ENCODE measurements around the gene MFF.

Gene MFF

GRCh38 chr2:227326783-227327182, 1.7 kb downstream of the MFF start:
- H3K4me2 ChIP-seq (ENCODE audit: low read length), result peak overlapping the region; percentile 95; the same call in 1 of the 2 replicates
- H2AFZ ChIP-seq (ENCODE audit: low read depth, low read length), result no peak overlapping the region
- peak overlapping the region; percentile 99; the same call in 1 of the 2 replicates for H3K4me3 ChIP-seq (ENCODE audit: low read length)
- peaks cover 9% of the 10 kb centered on the region for H3K4me1 ChIP-seq (ENCODE audit: low read length)
- TF ChIP-seq EZH2phosphoT487 (IDR thresholded peaks at IDR 0.05; ENCODE audit: low read depth) (no peak), CTCF (IDR thresholded peaks at IDR 0.05; ENCODE audit: low read depth, low read length) (no peak)
- no peaks in the 10 kb centered on the region for H3K27me3 ChIP-seq (ENCODE audit: low read depth, low read length)
- H3K27ac ChIP-seq (ENCODE audit: low read length), result no peak overlapping the region
- H3K36me3 ChIP-seq (replicated peaks; ENCODE audit: low read depth, low read length), result peaks cover 3% of the 10 kb centered on the region
- H4K20me1 ChIP-seq (ENCODE audit: insufficient read depth, low read length), result 0 out of 2 replicates have a peak, but pooled peaks cover 3% of the 10 kb centered on the region
- H3K9me3 ChIP-seq (ENCODE audit: insufficient read depth, low read length), result no peaks in the 10 kb centered on the region
- H3K9ac ChIP-seq (ENCODE audit: low read length), result no peak overlapping the region
- peaks cover 28% of the 10 kb centered on the region for H3K79me2 ChIP-seq (ENCODE audit: low read length)

GRCh38 chr2:227335713-227336112, 10.7 kb downstream of the MFF start:
- no peaks in the 10 kb centered on the region; the same call in 1 of the 2 replicates for H3K79me2 ChIP-seq (ENCODE audit: low read length)
- no peaks in the 10 kb centered on the region for H3K4me1 ChIP-seq (ENCODE audit: low read length)
- no peaks in the 10 kb centered on the region for H3K9me3 ChIP-seq (ENCODE audit: insufficient read depth, low read length)
- peaks cover 8% of the 10 kb centered on the region for H3K36me3 ChIP-seq (replicated peaks; ENCODE audit: low read depth, low read length)
- H3K27ac ChIP-seq (ENCODE audit: low read length), result no peak overlapping the region
- no peak overlapping the region for H2AFZ ChIP-seq (ENCODE audit: low read depth, low read length)
- no peak overlapping the region for H3K4me3 ChIP-seq (ENCODE audit: low read length)
- no peaks in the 10 kb centered on the region for H4K20me1 ChIP-seq (ENCODE audit: insufficient read depth, low read length)
- no peak overlapping the region for H3K4me2 ChIP-seq (ENCODE audit: low read length)
- TF ChIP-seq EZH2phosphoT487 (IDR thresholded peaks at IDR 0.05; ENCODE audit: low read depth) (no peak), CTCF (IDR thresholded peaks at IDR 0.05; ENCODE audit: low read depth, low read length) (no peak)
- no peak overlapping the region for H3K9ac ChIP-seq (ENCODE audit: low read length)
- no peaks in the 10 kb centered on the region for H3K27me3 ChIP-seq (ENCODE audit: low read depth, low read length)

GRCh38 chr2:227337442-227337841, 12.4 kb downstream of the MFF start:
- Histone ChIP-seq H3K4me3 (ENCODE audit: low read length) (no peak overlapping the region), H3K27me3 (ENCODE audit: low read depth, low read length) (no peaks in the 10 kb centered on the region), H3K36me3 (replicated peaks; ENCODE audit: low read depth, low read length) (peaks cover 8% of the 10 kb centered on the region), H3K4me1 (ENCODE audit: low read length) (no peaks in the 10 kb centered on the region), H3K79me2 (ENCODE audit: low read length) (no peaks in the 10 kb centered on the region), H3K9ac (ENCODE audit: low read length) (no peak overlapping the region), H4K20me1 (ENCODE audit: insufficient read depth, low read length) (no peaks in the 10 kb centered on the region), H3K4me2 (ENCODE audit: low read length) (no peak overlapping the region), H2AFZ (ENCODE audit: low read depth, low read length) (no peak overlapping the region), H3K9me3 (ENCODE audit: insufficient read depth, low read length) (no peaks in the 10 kb centered on the region), H3K27ac (ENCODE audit: low read length) (no peak overlapping the region)
- TF ChIP-seq CTCF (IDR thresholded peaks at IDR 0.05; ENCODE audit: low read depth, low read length) (no peak), EZH2phosphoT487 (IDR thresholded peaks at IDR 0.05; ENCODE audit: low read depth) (no peak)

- Histone ChIP-seq H3K4me2 (ENCODE audit: low read length) (no peak overlapping the region), H3K79me2 (ENCODE audit: low read length) (no peaks in the 10 kb centered on the region), H3K9me3 (ENCODE audit: insufficient read depth, low read length) (no peaks in the 10 kb centered on the region), H3K4me3 (ENCODE audit: low read length) (no peak overlapping the region), H2AFZ (ENCODE audit: low read depth, low read length) (no peak overlapping the region), H3K9ac (ENCODE audit: low read length) (no peak overlapping the region), H4K20me1 (ENCODE audit: insufficient read depth, low read length) (no peaks in the 10 kb centered on the region), H3K36me3 (replicated peaks; ENCODE audit: low read depth, low read length) (peaks cover 8% of the 10 kb centered on the region), H3K27me3 (ENCODE audit: low read depth, low read length) (no peaks in the 10 kb centered on the region), H3K27ac (ENCODE audit: low read length) (no peak overlapping the region), H3K4me1 (ENCODE audit: low read length) (no peaks in the 10 kb centered on the region)
- TF ChIP-seq CTCF (IDR thresholded peaks at IDR 0.05; ENCODE audit: low read depth, low read length) (no peak), EZH2phosphoT487 (IDR thresholded peaks at IDR 0.05; ENCODE audit: low read depth) (no peak)
Measured at GRCh38 chr2:227339098-227339599, 14.1 kb downstream of the MFF start.

Data from OCI-LY3 (cell line).